Natural killer cell treated with Interleukin-12 subunit alpha and Interleukin-12 subunit beta and Interleukin-15 and Interleukin-18, amount 100 ng/mL, for 72 hours (primary cell): ENCODE results near the gene MYO1C. TPM values are rescaled to one million over a fixed set of nuclear protein-coding genes. Genes with fewer than 3 reads are reported as not detected.

ENCODE experiments used
- ATAC-seq, 2 donors: fragments of 150-1000 bp; cut with Tn5 transposase in 1 of 2; sonication (Bioruptor Pico), chemical (Tn5 transposase) in 1 of 2; 2 replicates each; pipeline ENCODE4 v1.10.0; 2021
- DNase-seq: peaks from one replicate; pipeline ENCODE4 v3.0.0; 2022; ENCODE audit warnings: low spot score
- H3K27ac Mint-ChIP-seq, 2 donors: 1 replicate in 1 of 2; 2 replicates in 1 of 2; pipeline ENCODE4 v1.8.0; 2022; ENCODE audit warnings: mixed read lengths in 2 of 2, mild to moderate bottlenecking in 1 of 2, moderate library complexity in 1 of 2
- H3K27me3 Mint-ChIP-seq, 2 donors: 1 replicate in 1 of 2; 2 replicates in 1 of 2; pipeline ENCODE4 v1.8.0; 2022; ENCODE audit warnings: mixed read lengths in 2 of 2
- H3K36me3 Mint-ChIP-seq: one replicate; pipeline ENCODE4 v1.8.0; 2022; ENCODE audit warnings: mixed read lengths
- H3K4me1 Mint-ChIP-seq, 2 donors: 1 replicate in 1 of 2; 2 replicates in 1 of 2; pipeline ENCODE4 v1.8.0; 2022; ENCODE audit warnings: low read depth in 2 of 2, mixed read lengths in 2 of 2, mild to moderate bottlenecking in 1 of 2
- H3K4me3 Mint-ChIP-seq: one replicate; pipeline ENCODE4 v1.8.0; 2022; ENCODE audit warnings: mixed read lengths
- H3K9me3 Mint-ChIP-seq: 2 replicates; pipeline ENCODE4 v1.8.0; 2022; ENCODE audit warnings: mixed read lengths
- total RNA-seq, 2 donors: library from RNA; stranded (reverse); gene quantifications; one replicate each; pipeline ENCODE4 v1.2.3, GENCODE V29; 2022

The MYO1C gene
- total RNA-seq, 2 donors from 2014 or later, result 16.8 to 54.5 TPM

DNA sequence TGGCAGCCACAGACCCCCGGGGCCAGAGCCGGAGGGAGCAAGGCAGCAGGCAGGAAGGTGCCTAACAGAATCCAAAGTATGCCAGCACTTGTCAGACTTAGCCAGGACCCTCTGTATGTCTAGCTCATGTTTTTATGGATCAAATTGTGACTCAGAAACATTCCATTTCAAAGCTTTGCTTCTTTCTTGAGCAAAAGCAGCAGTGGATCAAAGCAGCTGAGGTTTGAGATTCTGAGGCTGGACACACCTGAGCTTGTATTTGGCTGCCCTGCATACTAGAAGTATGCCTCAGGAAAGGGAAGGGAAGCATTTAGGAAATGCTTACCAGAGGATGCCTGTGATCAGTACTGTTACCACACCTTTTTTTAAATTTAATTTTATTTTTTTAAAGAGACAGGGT lies 5.7 kb upstream of the MYO1C start:
- no peak overlapping the region for H3K4me3 Mint-ChIP-seq
- no peaks in the 10 kb centered on the region for H3K27me3 Mint-ChIP-seq
- H3K9me3 Mint-ChIP-seq, result no peaks in the 10 kb centered on the region
- H3K36me3 Mint-ChIP-seq, result no peaks in the 10 kb centered on the region
- DNase-seq (no peak), ATAC-seq (no peak)
- H3K4me1 Mint-ChIP-seq, result peaks cover 0 to 2% of the 10 kb centered on the region in 2 donors
- no peak overlapping the region for H3K27ac Mint-ChIP-seq

DNA sequence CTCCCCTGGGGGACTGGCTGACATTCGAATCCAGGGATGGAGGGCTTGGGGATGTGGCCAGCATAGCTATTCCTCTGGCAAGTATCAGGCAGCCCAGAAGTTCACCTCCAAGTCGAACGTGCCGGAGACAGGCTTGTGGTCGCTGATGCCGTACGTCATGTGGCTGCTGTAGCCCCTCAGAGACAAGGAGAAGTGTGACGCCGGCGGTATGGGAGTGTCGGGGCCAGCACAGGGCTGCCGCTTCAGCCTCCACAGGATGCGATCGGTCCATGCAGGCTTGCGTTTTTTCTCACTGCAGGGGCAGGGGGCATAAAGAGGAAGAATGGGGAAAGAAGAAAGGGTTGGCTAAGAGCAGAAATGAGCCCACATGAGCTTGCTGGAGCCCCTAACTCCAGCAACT lies 5.3 kb upstream of the MYO1C start:
- Mint-ChIP-seq H3K9me3 (no peaks in the 10 kb centered on the region), H3K4me1 (peaks cover 0 to 6% of the 10 kb centered on the region in 2 donors), H3K4me3 (no peak overlapping the region), H3K36me3 (no peaks in the 10 kb centered on the region), H3K27me3 (no peaks in the 10 kb centered on the region), H3K27ac (no peak overlapping the region)
- ATAC-seq (no peak), DNase-seq (no peak)

DNA sequence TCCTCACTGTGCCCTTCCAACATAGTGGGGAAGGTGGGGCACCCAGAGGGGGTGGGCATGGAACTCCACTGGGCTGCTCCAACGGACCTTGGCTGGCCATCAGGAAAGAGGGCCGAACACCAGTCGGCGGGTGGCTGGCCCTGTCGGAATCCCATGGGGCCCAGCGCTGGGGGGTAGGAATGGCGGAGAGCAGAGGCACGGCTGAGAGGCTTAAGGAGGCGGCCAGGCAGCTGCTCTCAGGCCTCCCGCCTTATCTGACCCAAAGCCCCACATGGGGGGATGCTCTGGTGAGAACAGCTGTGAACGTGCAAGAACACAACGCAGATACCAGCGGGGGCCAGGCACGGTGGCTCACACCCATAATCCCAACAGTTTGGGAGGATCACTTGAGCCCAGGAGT lies 4.4 kb upstream of the MYO1C start:
- Mint-ChIP-seq H3K27me3 (peaks cover 0 to 3% of the 10 kb centered on the region in 2 donors), H3K27ac (no peak overlapping the region), H3K4me3 (no peak overlapping the region), H3K9me3 (no peaks in the 10 kb centered on the region), H3K36me3 (no peaks in the 10 kb centered on the region), H3K4me1 (peaks cover 5 to 9% of the 10 kb centered on the region in 2 donors)
- no peak for ATAC-seq
- no peak for DNase-seq

DNA sequence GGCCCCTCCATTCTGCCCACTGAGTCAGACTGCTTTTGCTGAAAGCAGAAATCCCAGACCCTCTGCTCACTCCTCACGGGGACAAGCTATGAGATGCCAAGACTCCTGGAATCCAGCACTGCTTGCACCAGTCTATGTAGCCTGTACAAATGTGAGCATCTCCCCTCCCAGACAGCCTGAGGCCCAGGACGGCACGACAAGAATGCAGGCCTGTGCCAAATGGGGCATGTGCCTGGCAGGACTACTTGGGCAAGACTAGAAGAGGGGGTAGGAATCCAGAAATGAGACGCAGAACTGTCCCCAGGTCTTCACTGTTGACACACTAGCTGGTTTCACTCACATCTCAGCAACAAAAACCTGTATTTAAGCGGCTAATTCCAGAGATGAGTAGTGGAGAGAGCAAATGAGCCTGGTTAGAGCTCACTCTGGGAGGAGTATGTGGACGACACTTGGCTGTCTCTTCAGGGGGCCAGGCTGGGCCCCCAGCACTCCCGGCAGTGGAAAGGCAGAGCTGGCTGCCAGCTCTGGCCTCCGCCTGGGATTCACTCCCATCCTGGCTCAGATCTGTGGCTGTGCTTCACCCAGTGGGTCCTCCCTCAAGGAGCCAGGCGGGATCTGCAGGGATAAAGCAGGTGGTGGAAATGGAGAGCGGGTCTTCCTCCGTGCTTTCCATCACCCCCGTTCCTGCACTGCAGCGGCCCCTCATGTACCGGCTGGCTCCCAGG lies 2.9 kb upstream of the MYO1C start:
- Mint-ChIP-seq H3K27me3 (peaks cover 0 to 6% of the 10 kb centered on the region in 2 donors), H3K4me3 (no peak overlapping the region), H3K9me3 (no peaks in the 10 kb centered on the region), H3K36me3 (no peaks in the 10 kb centered on the region), H3K4me1 (peaks cover 8 to 12% of the 10 kb centered on the region in 2 donors), H3K27ac (no peak overlapping the region)
- ATAC-seq, result no peak
- DNase-seq, result no peak

DNA sequence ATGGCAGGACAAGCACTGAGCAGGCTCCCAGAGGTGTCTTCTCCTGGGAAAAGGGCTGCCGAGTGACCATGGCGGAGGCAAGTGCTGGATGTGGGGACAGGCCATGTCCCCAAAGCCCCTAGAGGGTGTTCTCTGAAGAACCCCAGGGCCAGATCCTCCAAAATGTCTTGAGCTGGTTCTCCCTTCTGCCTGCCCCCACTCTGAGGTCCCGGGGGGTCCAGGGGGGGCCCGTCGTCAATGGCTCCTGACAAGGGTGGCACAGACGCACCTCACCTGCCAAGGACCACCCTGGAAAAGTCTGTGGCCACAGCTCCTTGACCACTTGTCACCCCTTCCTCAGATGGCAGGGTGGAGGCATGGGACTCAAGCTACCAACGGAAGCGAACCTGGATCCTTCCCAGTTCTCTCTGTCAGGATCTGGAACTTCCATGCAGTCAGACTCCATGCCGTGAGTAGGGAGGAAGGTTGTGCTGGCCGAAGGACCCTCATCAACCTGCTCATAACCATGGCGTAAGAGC lies 2.3 kb upstream of the MYO1C start:
- Mint-ChIP-seq H3K27me3 (peaks cover 0 to 7% of the 10 kb centered on the region in 2 donors), H3K4me3 (no peak overlapping the region), H3K27ac (no peak overlapping the region), H3K36me3 (no peaks in the 10 kb centered on the region), H3K4me1 (peaks cover 11 to 12% of the 10 kb centered on the region in 2 donors), H3K9me3 (no peaks in the 10 kb centered on the region)
- no peak for ATAC-seq
- DNase-seq, result no peak

DNA sequence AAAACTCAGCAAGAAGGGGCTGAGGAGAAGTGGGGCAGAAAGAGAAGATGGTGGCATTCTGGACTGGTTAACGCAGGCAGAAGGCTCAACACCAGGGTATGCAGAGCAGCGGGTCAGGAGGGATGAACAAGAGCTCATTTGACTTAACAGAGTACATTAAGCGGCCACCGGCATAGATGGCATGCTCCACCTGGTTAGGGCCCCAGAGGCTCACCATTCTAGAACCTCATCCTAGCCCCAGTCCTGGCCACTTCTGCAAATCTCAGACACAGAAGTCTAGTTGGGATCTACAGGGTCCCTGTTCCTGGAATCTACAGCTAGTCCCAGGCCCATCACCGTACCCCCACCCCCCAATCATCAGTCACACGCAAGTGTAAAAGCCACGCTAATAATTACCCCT lies 1.7 kb upstream of the MYO1C start:
- DNase-seq (no peak), ATAC-seq (no peak)
- Mint-ChIP-seq H3K4me3 (no peak overlapping the region), H3K27me3 (peaks cover 0 to 7% of the 10 kb centered on the region in 2 donors), H3K27ac (no peak overlapping the region), H3K9me3 (no peaks in the 10 kb centered on the region), H3K36me3 (no peaks in the 10 kb centered on the region), H3K4me1 (peaks cover 11 to 12% of the 10 kb centered on the region in 2 donors)

DNA sequence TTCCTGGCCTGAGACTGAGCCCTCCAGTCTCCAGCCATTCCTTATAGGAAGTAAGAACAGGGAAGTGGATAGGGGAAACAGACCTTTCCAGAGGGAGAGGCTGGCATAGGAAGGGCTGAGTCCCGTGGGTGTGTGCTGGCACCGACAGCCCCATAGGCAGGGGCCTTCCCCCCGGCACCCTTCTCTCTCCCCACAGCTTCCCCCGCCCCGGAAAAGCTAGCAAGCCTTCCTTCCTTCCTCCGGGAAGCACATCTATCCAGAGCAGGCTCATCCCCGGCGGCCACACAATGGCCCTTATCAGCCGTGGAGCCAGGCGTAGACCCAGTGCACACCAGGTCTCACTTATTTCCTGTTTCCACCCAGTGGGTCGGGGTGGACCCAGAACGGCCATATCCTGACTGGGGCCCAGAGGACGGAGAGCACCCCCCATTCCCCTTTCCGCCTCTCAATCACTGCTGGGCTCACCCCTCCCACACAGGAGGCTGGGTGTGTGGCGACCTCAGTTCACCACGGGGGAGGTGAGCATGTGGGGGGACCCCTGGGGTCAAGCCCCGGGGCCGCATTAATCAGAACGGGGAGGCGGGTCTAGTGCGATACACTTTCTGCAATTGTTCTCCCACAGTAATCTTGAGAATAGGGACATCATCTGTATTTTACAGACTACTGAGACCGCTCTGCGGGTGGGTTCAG lies 950 bp upstream of the MYO1C start:
- Mint-ChIP-seq H3K4me3 (no peak overlapping the region), H3K27ac (peak overlapping the region in 1 of 2 donors; percentile 59), H3K36me3 (no peaks in the 10 kb centered on the region), H3K9me3 (no peaks in the 10 kb centered on the region), H3K4me1 (peaks cover 11 to 12% of the 10 kb centered on the region in 2 donors), H3K27me3 (peaks cover 0 to 7% of the 10 kb centered on the region in 2 donors)
- no peak for ATAC-seq
- no peak for DNase-seq

DNA sequence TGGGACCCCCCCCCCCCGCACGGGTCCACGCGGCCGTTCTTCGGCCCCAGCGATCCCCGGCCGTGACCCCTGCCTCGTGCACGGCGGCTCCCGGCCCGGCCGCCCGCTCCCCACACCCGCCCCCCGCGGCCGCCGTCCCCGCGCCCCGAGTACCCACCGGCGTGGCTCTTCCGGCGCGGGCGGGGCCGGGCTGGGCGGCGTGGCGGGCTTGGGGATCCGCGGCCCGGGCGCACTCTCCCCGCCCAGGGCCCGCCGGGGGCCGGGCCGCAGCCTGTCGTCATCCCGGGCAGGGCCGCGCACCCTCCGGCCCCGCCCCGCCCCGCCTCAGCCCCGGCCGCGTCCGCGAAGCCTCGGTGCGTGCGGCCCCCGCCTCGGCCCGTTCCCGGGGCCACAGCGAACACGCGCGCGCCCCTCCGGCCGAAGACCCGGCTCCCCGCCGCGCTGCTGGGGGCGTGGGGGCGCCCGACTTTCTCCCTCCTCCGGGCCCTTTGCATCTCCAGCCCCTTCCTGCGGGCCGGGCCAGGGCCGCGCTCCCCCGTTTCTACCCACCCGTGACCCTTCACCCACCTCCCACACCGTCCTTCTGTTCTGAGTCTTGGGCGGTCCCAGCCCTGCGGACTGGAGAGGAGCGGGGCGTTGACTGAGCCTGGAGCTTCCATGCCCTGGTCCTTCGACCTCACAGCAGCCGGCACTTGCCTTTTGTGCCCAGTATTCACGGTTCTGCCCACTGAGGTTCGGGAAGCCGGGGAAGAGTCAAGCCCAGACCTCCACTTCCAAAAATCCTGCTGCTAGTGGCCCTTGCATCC lies 840 bp downstream of the MYO1C start:
- DNase-seq (peak; percentile 70), ATAC-seq (peak; percentile 87 to 91)
- Mint-ChIP-seq H3K9me3 (no peaks in the 10 kb centered on the region), H3K27ac (no peak overlapping the region), H3K27me3 (peaks cover 0 to 7% of the 10 kb centered on the region in 2 donors), H3K4me1 (peaks cover 19 to 20% of the 10 kb centered on the region in 2 donors), H3K4me3 (peak overlapping the region; percentile 81), H3K36me3 (no peaks in the 10 kb centered on the region)

DNA sequence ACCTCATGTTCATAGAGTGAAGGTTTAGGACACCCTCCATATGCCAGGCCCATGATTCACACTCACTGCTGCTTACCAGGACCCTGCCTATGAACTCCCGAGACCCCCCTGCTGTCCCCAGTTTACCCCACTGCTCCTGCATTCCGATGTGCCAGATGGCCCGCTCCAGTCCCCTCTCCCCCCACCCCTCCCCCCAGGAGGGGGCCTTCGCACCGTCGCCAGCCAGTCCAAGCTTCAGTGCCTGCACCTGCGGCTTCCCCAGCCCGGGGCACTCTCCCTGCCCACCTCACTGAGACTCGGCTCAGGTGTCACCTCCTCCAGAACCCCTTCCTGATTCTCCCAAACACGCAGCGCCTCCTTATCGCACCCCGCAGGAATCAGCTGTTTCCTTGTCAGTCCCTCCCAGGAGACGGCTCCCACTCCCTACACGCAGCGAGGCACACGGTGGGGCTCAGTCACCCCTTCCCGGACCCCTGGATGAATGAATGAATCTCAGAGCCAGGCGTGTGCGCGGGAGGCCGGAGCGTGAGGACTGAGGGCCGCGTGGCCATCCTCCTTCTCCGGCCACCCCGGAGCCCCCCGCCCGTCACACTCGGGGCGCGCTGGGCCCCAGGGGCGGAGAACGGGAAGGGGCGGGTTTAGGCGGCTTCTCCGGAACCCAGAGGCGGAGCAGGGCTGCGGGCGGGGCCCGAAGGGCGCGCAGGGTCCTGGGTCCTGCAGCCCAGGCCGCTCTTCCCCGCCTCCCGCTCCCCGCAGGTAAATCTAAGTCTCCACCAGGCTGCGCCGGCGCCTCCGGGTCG lies 1.6 kb downstream of the MYO1C start:
- Mint-ChIP-seq H3K27ac (no peak overlapping the region), H3K9me3 (no peaks in the 10 kb centered on the region), H3K27me3 (peaks cover 0 to 7% of the 10 kb centered on the region in 2 donors), H3K4me1 (peaks cover 19 to 20% of the 10 kb centered on the region in 2 donors), H3K36me3 (no peaks in the 10 kb centered on the region), H3K4me3 (peak overlapping the region; percentile 76)
- DNase-seq, result peak; percentile 70
- ATAC-seq, result peak; percentile 78 to 81

DNA sequence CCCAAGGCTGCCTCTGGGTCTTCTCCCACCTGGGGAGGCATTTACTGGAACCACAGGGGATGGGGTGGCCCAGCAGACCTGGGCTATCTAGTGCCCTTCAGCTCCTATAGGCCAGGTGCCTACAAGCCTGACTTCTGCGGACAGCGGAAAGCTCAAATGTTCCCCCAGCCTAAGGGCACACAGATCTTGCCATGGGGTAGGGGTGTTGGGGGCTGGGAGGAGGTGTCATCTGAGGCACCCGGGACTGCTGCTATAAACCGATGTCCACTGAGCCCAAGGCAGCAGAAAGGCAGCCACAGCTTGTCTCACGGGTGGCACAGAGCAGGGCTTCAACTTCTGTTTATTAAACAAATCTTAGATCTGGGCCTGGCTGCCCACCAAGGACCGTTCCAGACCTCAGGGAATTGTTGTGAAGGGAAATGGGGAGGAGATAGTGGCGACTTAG lies 3.6 kb downstream of the MYO1C start:
- no peaks in the 10 kb centered on the region for H3K9me3 Mint-ChIP-seq

DNA sequence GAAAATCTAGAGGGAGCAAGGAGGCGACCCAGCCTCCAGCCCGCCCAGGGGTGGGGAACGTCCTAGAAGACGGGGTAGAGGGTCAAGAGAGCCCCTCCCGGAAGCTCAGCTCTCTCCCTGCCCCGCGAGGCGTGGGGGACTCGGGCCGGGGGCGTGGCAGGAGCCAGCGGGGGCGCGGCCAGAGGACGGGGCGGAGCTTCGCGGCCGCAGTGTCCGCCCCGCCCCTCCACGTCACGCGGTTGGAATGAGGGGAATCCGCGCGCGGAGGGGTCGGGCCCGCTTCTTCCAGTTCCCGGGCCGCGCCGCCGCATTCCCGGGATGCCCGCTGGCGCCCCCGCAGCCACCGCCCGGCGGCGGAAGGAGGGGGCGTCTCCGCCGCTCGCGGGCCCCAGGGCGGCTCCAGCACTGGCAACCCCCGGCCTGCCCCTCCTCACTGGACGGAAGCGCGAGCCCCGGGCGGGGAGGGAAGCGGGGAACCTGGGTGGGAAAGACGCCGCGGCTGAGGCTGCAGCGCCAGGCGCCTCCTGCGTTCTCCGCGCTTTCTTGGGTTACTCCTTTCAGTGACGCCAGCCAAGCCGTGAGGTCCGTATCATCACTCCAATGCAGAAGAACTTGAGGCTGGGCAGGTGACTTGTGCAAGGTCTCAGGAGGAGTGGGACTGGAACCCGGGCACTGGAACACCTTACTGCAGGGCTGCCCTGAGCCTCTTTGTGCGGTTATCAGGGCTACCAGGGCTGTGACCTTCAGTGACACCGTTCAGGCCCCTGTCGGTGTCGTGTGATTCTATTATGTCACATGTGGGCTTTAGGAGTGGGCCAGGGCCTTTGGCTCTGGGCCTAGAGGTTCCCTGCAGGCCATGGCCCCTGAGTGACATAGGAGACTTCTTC lies 4.3 kb downstream of the MYO1C start:
- H3K4me1 Mint-ChIP-seq, result peaks cover 16 to 20% of the 10 kb centered on the region in 2 donors

More for the DNA sequence above, 3.6 kb downstream of the MYO1C start:
- Mint-ChIP-seq H3K4me1 (peaks cover 19 to 20% of the 10 kb centered on the region in 2 donors), H3K36me3 (no peaks in the 10 kb centered on the region), H3K4me3 (peak overlapping the region; percentile 17), H3K27ac (peak overlapping the region in 1 of 2 donors; percentile 63), H3K27me3 (peaks cover 0 to 10% of the 10 kb centered on the region in 2 donors)
- no peak for ATAC-seq
- DNase-seq, result no peak

More for the DNA sequence above, 4.3 kb downstream of the MYO1C start:
- no peaks in the 10 kb centered on the region for H3K9me3 Mint-ChIP-seq
- H3K4me3 Mint-ChIP-seq, result peak overlapping the region; percentile 83
- peaks cover 0 to 13% of the 10 kb centered on the region in 2 donors for H3K27me3 Mint-ChIP-seq
- ATAC-seq (peak; percentile 61 to 76), DNase-seq (peak; percentile 85)
- H3K36me3 Mint-ChIP-seq, result no peaks in the 10 kb centered on the region
- H3K27ac Mint-ChIP-seq, result peak overlapping the region in 1 of 2 donors; percentile 77
